Erythroblast (primary cell): ENCODE measurements around the gene WNT11.

Source experiments
- GATA1 ChIP-seq: IDR thresholded peaks from 2 replicates; pipeline ENCODE4 v1.6.1; 2011; ENCODE audit warnings: low read depth, mild to moderate bottlenecking, control low read depth, low read length, moderate library complexity
- POLR2A ChIP-seq: IDR thresholded peaks from 2 replicates; pipeline ENCODE4 v1.6.1; 2011; ENCODE audit warnings: mild to moderate bottlenecking, low read length

DNA sequence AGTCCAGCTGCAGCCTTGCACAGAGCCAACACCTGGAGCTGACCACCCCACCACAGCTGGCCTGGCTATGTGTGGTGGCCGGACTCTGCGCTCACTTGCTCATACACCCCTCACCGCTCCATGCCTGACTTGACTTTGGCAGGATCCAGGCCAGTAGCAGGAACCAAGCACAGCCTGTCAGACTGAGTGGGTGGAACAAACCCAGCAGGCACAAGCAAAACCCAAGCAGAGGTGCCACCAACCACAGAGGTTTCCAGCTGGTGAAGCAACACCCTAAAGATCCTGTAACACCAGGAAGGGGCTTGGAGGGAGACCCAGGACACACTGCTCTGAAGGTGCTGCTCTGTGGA is 44.9 kb upstream of the WNT11 start:
- TF ChIP-seq POLR2A (no peak), GATA1 (no peak)
